Glutamatergic neuron (in vitro differentiated cells): Measurements from ENCODE around the gene SLC25A17. TPM values are rescaled to one million over a fixed set of nuclear protein-coding genes. Genes with fewer than 3 reads are reported as not detected.
A peak's percentile ranks its signal among the peaks of the same experiment; 100 is the strongest.

Experiments used
- DNase-seq: peaks from one replicate; pipeline ENCODE4 v3.0.0; 2022
- H3K27ac Mint-ChIP-seq: one replicate; pipeline ENCODE4 v1.8.0; 2020; ENCODE audit warnings: mild to moderate bottlenecking, mixed read lengths, inconsistent platforms; ENCODE audit not compliant: unreplicated experiment
- H3K27me3 Mint-ChIP-seq: one replicate; pipeline ENCODE4 v1.8.0; 2020; ENCODE audit warnings: mild to moderate bottlenecking, moderate library complexity, mixed read lengths, inconsistent platforms; ENCODE audit not compliant: unreplicated experiment
- H3K36me3 Mint-ChIP-seq: one replicate; pipeline ENCODE4 v1.8.0; 2020; ENCODE audit warnings: mild to moderate bottlenecking, mixed read lengths, inconsistent platforms; ENCODE audit not compliant: unreplicated experiment
- H3K4me1 Mint-ChIP-seq: one replicate; pipeline ENCODE4 v1.8.0; 2020; ENCODE audit warnings: mild to moderate bottlenecking, low read depth, mixed read lengths, inconsistent platforms; ENCODE audit not compliant: unreplicated experiment
- H3K4me3 Mint-ChIP-seq: one replicate; pipeline ENCODE4 v1.8.0; 2020; ENCODE audit warnings: mild to moderate bottlenecking, mixed read lengths, inconsistent platforms; ENCODE audit not compliant: unreplicated experiment
- H3K9me3 Mint-ChIP-seq: one replicate; pipeline ENCODE4 v1.8.0; 2020; ENCODE audit warnings: mild to moderate bottlenecking, moderate library complexity, mixed read lengths, inconsistent platforms; ENCODE audit not compliant: unreplicated experiment
- total RNA-seq: library from RNA; stranded (reverse); fragmentation: NEBNext Ultra II Directional; extraction: Animal tissue kit (Norgen Biotek cat#: 25700); gene quantifications from one replicate; pipeline ENCODE4 v1.2.1, GENCODE V29; 2021; ENCODE audit not compliant: unreplicated experiment
- TF ChIP-seq, protein P1 (sequence below): fragments of 200-600 bp; sonication (generic); IDR thresholded peaks from one replicate; pipeline ENCODE4 v1.5.0; 2021; ENCODE audit not compliant: partially characterized antibody, unreplicated experiment

Gene SLC25A17
- total RNA-seq, 1 donor from 2014 or later = 18.3 TPM

- TF ChIP-seq, protein P1, sequence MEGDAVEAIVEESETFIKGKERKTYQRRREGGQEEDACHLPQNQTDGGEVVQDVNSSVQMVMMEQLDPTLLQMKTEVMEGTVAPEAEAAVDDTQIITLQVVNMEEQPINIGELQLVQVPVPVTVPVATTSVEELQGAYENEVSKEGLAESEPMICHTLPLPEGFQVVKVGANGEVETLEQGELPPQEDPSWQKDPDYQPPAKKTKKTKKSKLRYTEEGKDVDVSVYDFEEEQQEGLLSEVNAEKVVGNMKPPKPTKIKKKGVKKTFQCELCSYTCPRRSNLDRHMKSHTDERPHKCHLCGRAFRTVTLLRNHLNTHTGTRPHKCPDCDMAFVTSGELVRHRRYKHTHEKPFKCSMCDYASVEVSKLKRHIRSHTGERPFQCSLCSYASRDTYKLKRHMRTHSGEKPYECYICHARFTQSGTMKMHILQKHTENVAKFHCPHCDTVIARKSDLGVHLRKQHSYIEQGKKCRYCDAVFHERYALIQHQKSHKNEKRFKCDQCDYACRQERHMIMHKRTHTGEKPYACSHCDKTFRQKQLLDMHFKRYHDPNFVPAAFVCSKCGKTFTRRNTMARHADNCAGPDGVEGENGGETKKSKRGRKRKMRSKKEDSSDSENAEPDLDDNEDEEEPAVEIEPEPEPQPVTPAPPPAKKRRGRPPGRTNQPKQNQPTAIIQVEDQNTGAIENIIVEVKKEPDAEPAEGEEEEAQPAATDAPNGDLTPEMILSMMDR = no peak
- Mint-ChIP-seq H3K27me3 (peaks cover 9% of the 10 kb centered on the region), H3K9me3 (peaks cover 9% of the 10 kb centered on the region), H3K4me3 (peak overlapping the region; percentile 30), H3K27ac (peak overlapping the region; percentile 10), H3K36me3 (no peaks in the 10 kb centered on the region), H3K4me1 (peaks cover 25% of the 10 kb centered on the region)
- DNase-seq = no peak
Observed at GRCh38 chr22:40728731-40729189, 90.4 kb downstream of the SLC25A17 start.

DNA sequence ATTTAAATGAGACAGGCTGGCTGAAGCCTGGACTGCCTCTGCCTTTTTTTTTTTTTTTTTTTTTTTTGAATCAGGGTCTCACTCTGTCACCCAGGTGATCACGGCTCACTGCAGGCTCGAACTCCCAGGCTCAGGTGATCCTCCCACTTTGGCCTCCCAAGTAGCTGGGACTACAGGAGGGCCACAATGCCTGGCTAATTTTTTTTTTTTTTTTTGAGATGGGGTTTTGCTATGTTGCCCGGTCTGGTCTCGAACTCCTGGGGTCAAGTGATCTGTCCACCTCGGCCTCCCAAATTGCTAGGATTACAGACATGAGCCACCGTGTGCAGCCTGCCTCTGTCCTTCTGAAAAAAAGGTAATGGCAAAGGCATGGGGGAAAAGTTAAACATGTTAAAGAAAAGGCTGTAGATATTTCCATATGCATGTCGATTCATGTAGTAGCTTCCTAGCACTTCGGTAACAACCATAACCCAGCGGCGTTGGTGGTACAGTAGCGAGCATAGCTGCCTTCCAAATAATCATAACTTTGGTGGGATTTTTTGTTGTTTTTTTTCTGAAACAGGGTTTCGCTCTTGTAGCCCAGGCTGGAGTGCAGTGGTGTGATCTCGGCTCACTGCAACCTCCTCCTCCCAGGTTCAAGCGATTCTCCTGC, 91.1 kb downstream of the SLC25A17 start:
- Mint-ChIP-seq H3K4me3 (no peak overlapping the region), H3K27ac (no peak overlapping the region)
- TF ChIP-seq, protein P1 = no peak

GRCh38 chr22:40727070-40727963, 91.8 kb downstream of the SLC25A17 start:
- Mint-ChIP-seq H3K9me3 (peaks cover 8% of the 10 kb centered on the region), H3K27me3 (peaks cover 6% of the 10 kb centered on the region), H3K36me3 (no peaks in the 10 kb centered on the region), H3K4me3 (no peak overlapping the region), H3K4me1 (peaks cover 17% of the 10 kb centered on the region), H3K27ac (peak overlapping the region; percentile 48)
- TF ChIP-seq, protein P1 = no peak
- no peak for DNase-seq

More for the DNA sequence above, 91.1 kb downstream of the SLC25A17 start:
- DNase-seq = no peak
- H3K4me1 Mint-ChIP-seq = peaks cover 24% of the 10 kb centered on the region
- H3K36me3 Mint-ChIP-seq = no peaks in the 10 kb centered on the region
- peaks cover 9% of the 10 kb centered on the region for H3K27me3 Mint-ChIP-seq
- H3K9me3 Mint-ChIP-seq = peaks cover 13% of the 10 kb centered on the region

- no peak overlapping the region for H3K27ac Mint-ChIP-seq
- TF ChIP-seq, protein P1 = no peak
Observed at GRCh38 chr22:40726514-40726913, 92.6 kb downstream of the SLC25A17 start.

More at GRCh38 chr22:40726514-40726913, 92.6 kb downstream of the SLC25A17 start:
- Mint-ChIP-seq H3K4me1 (peaks cover 16% of the 10 kb centered on the region), H3K27me3 (peaks cover 5% of the 10 kb centered on the region), H3K36me3 (no peaks in the 10 kb centered on the region), H3K9me3 (peaks cover 8% of the 10 kb centered on the region), H3K4me3 (no peak overlapping the region)
- DNase-seq = no peak
